Activated gamma-delta T cell treated with anti-CD3 and anti-CD28 coated beads, Interleukin-2, amount 50 U/mL, for 16 hours (primary cell): ENCODE results near the gene HORMAD2.
A peak's percentile ranks its signal among the peaks of the same experiment; 100 is the strongest.
"Not testable (repeated sequence)": the region's sequence is repeated elsewhere in the genome, so short reads cannot be mapped to it uniquely, and the experiment has no call there.

ENCODE experiments used
- DNase-seq: peaks from one replicate; pipeline ENCODE4 v3.0.0-alpha.2; 2020; ENCODE audit warnings: low read depth

HORMAD2 gene

DNA sequence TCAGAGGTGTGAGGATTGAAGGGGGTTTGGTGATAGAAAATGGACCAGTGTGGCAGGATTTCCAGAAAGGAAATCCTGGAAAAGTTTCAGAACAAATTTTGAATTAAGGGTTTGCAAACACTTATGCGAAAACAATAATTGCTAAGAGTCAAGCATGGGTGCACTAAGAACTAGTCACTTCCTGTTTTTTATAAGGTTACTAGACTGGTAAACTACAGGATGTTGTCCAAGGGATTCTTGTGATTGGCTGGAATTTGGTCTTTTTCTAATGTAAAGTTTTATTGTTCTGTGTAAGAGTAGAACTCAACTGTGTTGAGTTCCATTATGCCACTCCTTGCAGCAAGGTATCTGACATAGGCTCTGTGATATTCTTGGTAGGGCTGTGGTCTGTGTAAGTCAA is 112.2 kb downstream of the HORMAD2 start:
- DNase-seq = no peak

DNA sequence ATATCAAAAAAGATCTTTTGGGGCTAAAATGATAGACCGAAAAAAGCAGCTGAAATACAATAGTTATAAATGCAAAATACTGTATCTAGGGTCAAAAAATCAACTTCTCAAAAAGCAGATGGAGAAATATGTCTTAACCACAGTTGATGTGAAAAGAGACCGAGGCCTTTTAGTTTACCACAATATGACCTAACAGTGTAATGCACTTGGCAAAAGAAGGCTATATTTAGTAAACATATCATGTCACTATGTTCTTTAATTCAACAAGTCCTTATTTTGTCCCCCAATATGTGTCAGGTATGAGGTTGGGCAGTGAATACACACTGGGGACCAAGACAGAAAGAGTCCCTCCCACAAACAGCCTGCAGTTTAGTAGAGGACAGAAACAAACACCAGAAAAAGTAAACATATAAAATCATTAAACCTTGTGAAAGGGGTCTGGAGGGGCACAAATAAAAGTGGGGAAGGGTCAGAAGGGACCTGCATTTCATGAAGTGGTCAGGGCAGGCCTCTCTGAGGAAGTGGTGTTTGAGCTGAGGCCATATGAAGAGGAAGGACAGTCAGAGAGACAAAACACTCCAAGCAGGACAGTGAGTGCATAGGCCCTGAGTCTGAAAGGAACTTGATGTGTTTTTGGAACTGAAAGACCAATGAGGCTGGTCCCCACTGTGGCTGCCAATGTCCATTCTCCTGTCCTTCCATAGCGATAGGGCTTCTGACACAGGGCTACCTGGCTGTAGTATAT is 112.9 kb downstream of the HORMAD2 start:
- no peak for DNase-seq

DNA sequence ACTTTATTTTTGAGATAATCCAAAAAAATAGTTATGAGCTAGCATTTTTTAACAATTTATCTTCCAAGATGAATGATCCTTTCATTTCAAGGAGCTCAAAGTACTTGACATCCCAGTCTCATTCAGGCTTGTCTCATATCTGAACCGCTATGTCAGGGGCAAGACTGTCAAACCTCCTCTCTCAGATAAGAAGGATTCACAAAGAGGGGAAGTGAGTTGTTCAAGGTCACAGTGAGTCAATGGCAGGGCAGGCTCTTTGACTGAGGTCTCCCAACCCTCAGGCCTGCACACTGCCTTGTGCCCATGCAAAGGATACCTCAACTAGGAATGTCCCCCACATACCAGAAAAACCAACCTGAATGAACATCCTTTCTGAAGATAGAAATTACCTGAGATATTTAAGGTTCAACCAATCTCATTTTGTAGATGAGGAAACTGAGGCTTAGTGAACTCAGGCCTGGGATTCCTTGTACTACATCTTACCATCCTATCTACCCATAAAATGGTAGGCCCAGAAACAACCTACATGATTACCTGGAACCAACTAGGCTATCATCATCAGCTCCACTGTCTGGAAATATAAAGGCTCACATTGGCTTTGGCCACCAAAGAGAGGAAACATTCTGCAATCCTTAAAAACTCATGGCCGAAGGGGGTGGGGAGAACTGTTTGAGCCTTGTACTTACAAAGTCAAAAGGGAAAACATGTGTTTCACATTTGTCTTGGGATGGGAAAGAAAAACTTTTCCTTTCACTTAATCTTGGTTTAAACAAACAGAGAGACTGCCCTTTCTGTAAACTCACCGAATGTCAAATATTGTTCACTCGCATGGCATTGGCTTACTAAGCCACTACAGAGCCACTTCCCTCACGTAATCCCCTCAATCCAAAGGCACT is 115.2 kb downstream of the HORMAD2 start:
- no peak for DNase-seq

DNA sequence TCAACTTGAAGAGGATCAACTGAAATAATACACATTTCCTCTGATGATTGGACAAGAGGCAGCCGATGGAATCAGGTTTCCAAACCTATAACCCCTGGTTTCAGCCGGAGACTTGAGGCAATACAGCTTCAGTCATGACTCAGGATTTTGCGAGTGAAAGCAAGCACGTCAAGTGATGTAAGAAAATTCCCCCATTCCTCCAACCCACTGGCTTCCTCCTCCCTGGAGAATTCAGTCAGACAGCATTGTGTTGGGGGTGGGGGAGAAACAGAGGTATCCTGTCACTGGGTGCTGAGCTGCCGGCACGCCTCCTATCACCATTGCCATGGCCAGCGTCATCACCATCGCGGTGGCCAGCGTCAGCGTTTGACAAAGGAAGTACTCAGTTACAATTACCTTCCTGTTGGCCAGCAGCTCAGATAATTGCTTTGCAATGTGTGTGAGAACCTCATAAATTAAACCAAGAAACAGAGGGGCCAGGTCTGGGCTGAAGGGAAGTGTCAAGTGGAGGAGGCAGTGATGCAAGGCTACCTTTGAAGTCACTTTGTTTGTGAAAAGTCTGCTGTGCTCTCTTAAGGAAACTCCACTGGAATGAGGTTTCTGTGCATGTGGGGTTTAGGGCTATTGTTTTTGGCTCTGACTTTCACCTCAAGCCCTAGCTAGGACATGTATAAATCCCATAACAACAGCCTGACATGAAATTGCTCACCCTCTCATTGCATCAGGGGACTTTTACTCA is 116.0 kb downstream of the HORMAD2 start:
- peak; percentile 11 for DNase-seq

DNA sequence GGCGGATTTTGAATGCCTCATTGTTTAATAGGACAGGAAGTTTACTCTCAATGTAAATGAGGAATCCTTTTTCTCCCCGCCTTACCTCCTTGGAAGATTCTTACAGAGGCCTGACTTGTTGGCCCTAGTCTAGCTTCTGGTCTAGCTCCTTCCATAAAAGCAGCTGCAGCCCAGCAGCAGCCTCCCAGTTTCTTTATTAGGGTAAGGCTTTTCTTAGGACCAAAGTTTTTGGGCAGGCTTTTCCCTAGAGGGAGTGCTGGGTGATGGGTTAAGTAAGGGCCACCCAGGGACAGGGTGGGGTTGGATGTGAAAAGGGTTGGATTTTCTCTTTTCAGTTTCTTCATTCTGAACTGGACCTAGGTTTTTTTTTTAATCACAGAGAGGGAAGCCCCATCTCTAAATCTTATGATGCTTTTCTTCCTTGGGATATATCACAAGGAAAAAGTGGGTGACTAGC is 116.6 kb downstream of the HORMAD2 start:
- no peak for DNase-seq

DNA sequence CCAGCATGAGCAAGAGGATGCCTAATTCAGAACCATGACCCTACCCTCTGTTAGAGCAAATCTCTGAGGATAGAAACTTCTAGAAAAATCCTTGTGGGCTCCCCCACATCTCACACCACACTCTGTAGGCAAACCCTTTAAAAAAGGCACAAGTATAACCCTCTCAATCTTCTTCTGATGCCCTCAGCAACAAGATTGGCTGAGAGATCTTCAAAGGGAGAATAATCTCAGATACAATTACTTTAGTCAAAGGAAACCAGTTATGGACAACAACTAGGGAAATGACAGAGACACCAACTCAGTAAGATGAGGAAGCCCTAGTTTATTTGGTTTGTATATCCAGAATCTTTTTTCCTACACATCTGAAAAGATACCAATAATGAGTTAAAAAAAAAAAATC is 117.1 kb downstream of the HORMAD2 start:
- DNase-seq = no peak

DNA sequence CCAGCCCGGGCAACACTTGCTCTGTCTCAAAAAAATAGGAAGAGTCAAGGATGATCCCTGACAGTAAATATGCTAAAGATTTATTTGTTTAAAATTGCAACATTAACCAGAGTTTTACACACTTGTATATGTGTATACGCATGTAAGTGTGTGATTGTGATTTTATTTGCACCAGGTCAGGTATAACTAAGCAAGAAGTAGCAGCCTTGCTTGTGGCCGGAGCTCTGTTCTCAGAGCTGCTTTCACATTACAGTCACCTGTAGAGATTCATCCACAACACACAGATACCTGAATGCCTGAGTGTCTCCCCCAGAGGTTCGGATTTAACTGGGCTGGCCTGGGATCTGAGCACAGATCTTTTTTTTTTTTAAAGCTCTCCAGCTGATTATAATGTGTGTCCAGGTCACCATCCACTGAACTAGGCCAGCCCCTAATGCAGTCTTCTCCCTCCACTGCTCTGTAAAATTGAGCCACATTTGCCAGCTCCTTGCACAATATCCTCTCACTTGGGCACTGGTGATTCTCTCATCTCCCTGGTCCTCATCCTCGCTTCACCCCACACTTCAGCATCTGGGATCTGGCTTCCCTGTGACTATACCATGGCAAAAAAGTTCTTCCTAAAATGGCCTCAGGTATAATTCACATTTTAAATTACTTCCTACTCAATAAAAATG is 118.0 kb downstream of the HORMAD2 start:
- DNase-seq = no peak

DNA sequence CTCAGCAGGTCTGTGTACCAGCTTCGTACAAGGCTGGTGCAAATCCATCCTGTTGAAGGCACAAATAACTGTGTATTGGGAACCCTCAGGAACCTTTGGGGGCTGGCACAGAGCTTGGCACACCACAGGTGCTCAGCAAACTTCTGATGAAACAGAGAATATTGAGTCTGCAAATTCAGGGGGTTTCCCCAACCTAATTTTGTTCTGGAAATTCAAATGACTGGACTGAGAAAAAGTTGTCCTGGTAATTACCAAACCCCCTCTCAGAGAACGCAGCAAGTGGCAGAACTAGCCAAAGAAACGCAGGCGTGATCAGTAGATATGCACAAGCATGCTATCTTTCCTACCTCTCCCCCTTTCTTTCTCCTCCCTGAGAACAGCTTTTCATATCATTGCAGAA is 118.7 kb downstream of the HORMAD2 start:
- no peak for DNase-seq

DNA sequence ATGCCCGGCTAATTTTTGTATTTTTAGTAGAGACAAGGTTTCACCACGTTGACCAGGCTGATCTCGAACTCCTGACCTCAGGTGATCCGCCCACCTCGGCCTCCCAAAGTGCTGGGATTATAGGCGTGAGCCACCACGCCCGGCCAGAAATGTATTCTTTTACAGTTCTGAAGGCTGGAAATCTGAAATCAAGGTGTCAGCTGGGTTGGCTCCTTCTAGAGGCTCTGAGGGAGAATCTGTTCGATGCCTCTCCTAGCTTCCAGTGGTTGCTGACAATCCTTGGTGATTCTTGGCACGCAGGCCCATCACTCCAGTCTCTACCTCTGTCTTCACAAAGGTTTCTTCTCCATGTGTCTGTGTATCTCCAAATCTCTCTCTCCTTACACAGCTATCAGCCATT is 120.6 kb downstream of the HORMAD2 start:
- DNase-seq = not testable (repeated sequence)

DNA sequence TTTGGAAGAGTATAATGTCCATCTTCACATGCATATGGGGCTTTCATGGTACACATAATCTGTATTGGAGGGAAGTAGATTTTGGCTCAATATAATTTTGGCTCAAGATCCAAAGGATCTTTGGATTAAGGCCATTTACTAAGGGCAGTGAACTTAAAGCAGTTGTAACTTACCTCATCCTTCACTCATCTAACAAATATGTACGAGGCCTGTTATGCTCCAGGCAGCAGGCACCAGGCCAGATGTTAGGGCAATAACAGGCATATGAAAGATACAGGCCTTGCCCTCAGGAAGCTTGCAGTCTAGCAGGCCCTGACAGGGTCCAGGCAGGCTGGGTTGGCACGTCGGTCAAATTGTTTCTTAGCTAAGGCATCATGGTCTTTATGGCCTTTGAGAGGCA is 121.7 kb downstream of the HORMAD2 start:
- no peak for DNase-seq

DNA sequence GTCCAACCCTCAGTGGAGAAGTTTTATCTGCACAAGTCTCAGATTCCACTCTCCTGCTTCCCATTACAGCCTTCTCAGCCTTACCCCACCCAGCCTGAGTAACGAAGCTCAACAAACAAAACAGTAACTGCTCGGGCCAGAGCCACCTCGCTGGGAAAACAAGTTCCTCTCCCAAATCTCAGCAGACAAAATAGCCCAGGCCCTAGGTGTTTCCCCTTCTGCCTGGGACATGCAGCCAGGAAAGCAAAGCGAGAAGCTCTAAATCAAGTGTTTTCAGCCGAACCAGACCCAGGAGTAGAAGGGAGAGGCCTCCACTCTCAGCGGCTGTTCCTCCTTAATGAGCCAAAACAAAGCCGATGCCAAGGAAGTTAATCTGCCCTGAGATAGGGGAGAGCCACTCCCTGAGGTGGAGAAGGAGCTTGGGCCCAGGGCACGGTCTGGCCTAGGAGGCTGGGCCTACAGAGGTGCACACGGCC is 122.3 kb downstream of the HORMAD2 start:
- no peak for DNase-seq

DNA sequence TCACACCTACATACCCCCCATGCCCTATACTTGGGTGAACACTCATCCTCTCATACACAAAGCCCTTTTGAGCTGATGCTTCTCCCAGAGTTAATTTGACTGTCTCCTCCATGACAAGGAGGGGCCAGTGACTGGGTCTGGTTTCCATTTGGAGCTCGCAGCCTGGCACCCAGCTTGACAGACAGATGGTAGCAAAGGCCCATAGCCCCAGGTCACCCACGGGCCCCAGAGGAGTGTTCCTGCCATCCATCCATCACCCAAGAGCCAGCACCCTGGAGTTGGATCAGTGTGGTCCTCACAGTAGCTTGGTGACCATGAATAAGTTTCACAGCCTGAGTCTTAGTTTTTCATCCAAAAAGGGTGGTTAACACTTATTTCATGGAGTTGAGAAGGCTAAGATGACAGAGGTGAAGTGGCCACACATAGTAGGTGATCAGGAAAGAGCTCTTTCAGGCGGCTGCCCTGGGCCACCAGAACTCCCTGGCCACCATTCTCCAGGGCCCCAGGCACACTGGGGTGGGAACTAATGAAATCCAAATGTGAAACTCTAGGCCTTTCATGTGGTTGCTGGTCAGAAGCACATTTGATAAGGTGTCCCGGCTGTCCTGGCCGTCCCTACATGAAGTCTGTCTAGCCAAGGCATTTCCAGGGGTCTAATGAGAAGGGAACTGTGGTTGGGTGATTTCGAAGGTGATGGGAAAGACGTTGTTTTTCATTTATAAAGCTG is 123.9 kb downstream of the HORMAD2 start:
- no peak for DNase-seq

DNA sequence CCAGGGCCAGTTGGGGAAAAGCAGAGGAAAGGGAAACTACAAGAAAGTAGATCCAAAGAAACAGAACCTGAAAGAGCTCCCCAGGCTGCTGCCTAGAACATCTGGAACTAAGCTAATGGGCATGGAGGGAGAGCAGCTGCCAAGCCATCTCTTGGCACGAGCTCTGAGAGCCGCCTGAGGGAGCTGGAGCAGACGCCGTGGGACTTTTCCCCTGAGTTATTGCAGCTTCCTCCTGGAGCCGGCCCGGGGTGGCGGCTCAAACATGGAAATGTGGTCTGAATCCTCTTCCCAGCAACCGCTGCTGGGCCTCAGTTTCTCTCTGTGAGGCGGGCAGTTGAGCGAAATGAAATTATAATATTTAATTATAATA is 124.5 kb downstream of the HORMAD2 start:
- no peak for DNase-seq

DNA sequence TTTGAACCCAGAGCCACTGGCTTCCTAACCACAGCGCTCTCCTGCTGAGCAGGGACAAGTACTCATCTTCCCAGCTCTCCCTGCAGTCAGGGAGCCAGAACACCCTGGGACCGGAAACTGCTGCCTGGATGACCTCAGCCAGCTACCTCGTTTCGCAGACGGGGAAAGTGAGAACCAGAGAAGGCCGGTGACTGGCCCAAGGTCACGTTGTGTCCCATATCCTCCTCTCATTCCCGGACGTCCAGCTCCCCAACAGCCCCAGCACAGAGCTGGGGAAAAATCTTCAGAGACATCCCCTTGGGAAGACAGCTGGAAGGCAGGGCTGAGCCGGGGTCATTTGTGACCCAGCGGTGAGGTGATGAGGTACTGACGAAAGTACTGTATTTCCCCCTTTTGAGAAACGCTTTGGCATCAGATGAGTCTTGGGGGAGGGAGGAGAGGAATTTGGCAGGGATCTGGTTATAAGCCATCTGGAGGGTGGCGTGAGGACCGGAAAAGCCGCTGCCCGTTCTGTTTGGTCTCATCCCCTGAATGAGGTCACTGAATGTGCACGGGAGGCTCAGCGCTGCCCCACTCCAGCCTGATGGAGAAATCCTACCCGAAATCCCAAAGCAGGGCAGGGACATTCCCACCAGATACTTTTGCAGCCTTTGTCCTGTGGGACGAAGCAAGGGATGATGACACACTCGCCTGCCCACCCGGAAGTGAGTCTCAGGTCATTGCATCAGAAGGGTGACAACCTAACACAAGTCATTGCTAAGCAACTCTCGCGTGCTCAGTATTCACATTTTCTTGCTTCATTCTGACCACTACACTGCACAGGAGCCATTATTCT is 125.2 kb downstream of the HORMAD2 start:
- no peak for DNase-seq

DNA sequence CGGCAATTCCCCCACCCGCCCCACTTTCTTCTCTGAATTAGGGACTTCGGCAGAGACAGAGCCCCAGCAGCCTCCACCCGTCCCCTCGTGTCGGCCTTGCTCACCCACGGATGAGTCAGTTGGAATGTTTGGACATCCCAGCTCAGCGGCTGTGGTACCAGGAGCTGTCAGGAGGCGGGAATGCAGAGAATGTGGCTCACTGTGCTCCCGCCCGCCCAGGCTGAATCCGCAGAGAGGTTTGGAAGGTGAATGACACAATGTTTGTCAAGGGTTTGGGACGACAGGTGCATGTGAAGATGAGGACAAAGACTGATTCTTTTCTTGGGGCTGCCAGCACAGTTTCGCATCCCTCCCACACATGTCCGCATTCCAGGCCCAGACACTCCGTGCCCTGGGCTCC is 126.7 kb downstream of the HORMAD2 start:
- no peak for DNase-seq

DNA sequence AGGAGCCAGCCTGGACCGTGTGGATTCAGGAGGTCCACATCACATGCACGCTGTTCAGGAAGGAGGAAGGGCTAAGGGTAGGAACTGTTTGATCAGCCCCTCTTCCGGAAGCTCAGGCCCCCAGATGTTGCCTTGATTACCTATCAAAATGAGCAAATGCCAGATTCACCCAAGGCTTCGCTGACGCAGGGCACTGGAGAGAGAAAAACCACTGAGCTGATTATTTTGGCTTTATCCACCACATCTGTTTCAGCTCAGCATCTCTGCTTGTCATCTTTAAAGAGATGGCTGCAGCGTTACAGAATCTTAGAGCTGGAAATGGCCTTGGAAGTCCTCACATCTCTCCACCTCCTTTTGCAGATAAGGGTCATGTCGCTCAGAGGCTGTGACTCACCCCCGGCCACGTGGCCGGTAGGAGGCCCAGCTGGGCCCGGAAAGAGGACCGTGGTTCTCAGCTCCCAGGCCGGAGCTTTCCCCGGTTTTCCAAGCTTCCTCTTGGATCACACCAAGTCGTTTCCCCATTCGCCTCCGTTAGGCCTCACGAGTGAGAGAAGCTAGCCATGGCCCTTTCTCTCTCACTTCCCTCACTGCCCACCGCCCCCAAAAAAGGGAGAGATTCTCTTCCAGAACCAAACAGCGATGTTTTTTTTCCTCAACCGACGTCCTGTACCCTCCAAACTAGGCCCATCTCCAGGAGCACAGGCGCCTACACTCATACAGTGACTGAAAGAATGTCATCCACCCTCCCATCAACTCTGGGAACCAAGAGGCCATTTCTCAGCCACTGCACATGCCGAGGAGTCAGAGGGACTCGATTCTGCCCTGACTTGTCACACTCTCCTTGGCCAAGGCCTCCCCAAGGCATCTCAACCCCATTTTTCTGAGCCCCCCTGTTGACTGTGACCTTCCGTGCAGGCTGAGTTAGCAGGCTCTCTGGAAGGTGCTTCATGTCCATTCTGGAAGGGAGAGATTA is 128.7 kb downstream of the HORMAD2 start:
- DNase-seq = no peak

DNA sequence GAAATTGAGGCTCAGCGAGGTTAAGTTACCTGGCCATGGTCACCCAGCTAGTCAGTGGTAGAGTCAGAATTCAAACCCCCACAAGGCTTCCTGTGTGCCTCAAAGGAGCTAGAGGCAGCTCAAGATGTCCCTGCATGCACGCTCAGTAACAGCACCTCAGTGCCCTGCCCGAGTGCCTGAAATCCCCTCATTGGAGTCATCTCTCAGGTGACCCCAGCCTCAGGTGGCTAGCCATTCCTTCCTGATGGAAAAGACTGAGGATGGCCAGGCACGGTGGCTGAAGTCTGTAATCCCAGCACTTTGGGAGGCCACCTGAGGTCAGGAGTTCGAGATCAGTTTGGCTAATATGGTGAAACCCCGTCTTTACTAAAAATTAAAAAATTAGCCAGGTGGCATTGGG is 129.4 kb downstream of the HORMAD2 start:
- DNase-seq = no peak

DNA sequence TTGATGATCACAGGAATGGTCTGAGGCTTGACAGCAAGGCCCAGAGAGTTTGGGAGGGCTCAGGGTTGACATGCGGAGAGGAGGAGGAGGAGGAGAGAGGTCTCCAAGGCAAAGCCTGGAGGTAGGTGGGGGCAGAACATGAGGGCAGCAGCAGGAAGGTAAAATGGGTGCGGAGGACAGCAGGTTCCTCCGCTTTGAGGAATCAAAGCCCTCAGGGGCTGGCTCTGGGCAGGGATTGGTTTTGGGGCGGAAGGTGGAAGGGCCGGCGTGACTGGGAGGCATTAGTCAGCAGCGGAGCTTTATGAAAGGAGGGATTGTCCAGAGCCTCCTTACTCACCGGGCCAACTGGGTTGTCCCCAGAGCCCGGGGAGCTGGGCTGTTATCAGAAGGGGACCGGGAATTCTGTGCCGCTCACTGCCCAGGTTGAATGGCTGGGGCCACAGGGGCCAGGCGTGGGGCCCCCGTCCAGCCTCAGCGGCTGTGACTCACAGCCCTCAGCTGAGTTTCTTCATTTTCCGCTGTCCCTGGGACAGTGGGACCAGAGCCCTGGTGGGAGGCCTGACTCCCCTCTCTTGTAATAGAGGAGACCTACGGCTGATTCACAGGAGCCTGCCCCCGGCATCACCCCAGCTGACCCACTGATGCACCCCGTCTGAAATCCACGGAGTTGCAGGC is 130.1 kb downstream of the HORMAD2 start:
- no peak for DNase-seq
